Measurements from ENCODE around the gene CTNNA1. TPM values are rescaled to one million over a fixed set of nuclear protein-coding genes. Genes with fewer than 3 reads are reported as not detected.

CTNNA1 gene
- total and polyA plus RNA-seq, 9 of the 15 experiments (the other 6 are each of a cell fraction or from before 2014, with no cell fraction given) = 29.6 to 117 (median 89.1) TPM

GRCh38 chr5:138978080-138978479 lies 224.9 kb downstream of the CTNNA1 start:
- no peak overlapping the region for H3K4me2 ChIP-seq (ENCODE audit: insufficient read depth, low read length)
- no peaks in the 10 kb centered on the region for H4K20me1 ChIP-seq (replicated peaks; ENCODE audit: control insufficient read depth, insufficient read depth, low read length)
- peaks cover 10 to 35% of the 10 kb centered on the region in 2 experiments for H3K4me1 ChIP-seq (replicated peaks in 1 of 2; ENCODE audit: control insufficient read depth in 2 of 2, insufficient read depth in 2 of 2, low read length in 2 of 2)
- intact Hi-C loops (cut with micrococcal nuclease) (loop anchor here (10.0 kb wide), 1 partner anchor 333 kb away; no protein-coding TSS in a partner anchor), in situ Hi-C loops (cut with MboI) (no loop called here)
- H3K27me3 ChIP-seq (ENCODE audit: control insufficient read depth in 2 of 2, insufficient read depth in 2 of 2, low read length in 2 of 2) = no peaks in the 10 kb centered on the region; a peak in 1 of 5 replicates
- no peak overlapping the region for H3K9ac ChIP-seq (ENCODE audit: insufficient read depth in 1 of 2, low read depth in 2 of 2, low read length in 2 of 2)
- 88% methylated on average over 1 of the region's 1 CpG for WGBS (ENCODE audit: insufficient coverage, low coverage, missing lambda C conversion rate)
- no peaks in the 10 kb centered on the region for H3K9me3 ChIP-seq (replicated peaks; ENCODE audit: control insufficient read depth, insufficient read depth, low read depth, low read length)
- no peak for FAIRE-seq
- BruUV-seq (replicated peaks) = no TSS peak
- H3K9me1 ChIP-seq (ENCODE audit: control insufficient read depth, insufficient read depth, low read length) = no peaks in the 10 kb centered on the region
- H3K27ac ChIP-seq (ENCODE audit: extremely low read depth, low read depth, low read length) = no peak overlapping the region
- no peak for ATAC-seq
- no peak for DNase-seq (ENCODE audit: extremely low read depth in 1 of 4, low spot score in 3 of 4)
- ChIA-PET POLR2A (no interaction called here), CTCF (ENCODE audit: low intra/inter-chr PET ratio) (no interaction called here)
- no peak overlapping the region for H2AFZ ChIP-seq (ENCODE audit: low read depth, low read length)
- H3K36me3 ChIP-seq (ENCODE audit: control insufficient read depth, insufficient read depth, low read length) = no peaks in the 10 kb centered on the region
- no peak for TF ChIP-seq GATA2 (CRISPR knock-in tag; IDR thresholded peaks at IDR 0.05)
- no peak for TF ChIP-seq MCM2 (IDR thresholded peaks at IDR 0.05; ENCODE audit: low read depth)
- no peak for TF ChIP-seq JUND (IDR thresholded peaks at IDR 0.05; ENCODE audit: borderline replicate concordance, low read depth, low read length)
- TF ChIP-seq JUND (tag; IDR thresholded peaks at IDR 0.05; ENCODE audit: borderline replicate concordance, low read depth, low read length) = no peak
- no peak for TF ChIP-seq SETDB1 (IDR thresholded peaks at IDR 0.05; ENCODE audit: low read length)
- no peak for TF ChIP-seq IRF2 (CRISPR knock-in tag; IDR thresholded peaks at IDR 0.05)
- no peak for TF ChIP-seq SMC3 (conservative IDR thresholded peaks at IDR 0.05; ENCODE audit: insufficient read depth, low read depth, low read length)
- TF ChIP-seq HNRNPLL (IDR thresholded peaks at IDR 0.05; ENCODE audit: low read depth, low read length, poor library complexity, severe bottlenecking) = no peak
- TF ChIP-seq GATAD2A (IDR thresholded peaks at IDR 0.05) = no peak
- no peak for TF ChIP-seq HBP1 (CRISPR knock-in tag; IDR thresholded peaks at IDR 0.05)
- no peak for TF ChIP-seq ZNF3 (CRISPR knock-in tag; IDR thresholded peaks at IDR 0.05)
- no peak overlapping the region for H3K4me3 ChIP-seq
- H3K79me2 ChIP-seq (ENCODE audit: control insufficient read depth, insufficient read depth, low read length) = no peaks in the 10 kb centered on the region

All from K562 (cell line).